ENCODE measurements around the gene ACAP2. TPM values are rescaled to one million over a fixed set of nuclear protein-coding genes. Genes with fewer than 3 reads are reported as not detected.
"Not testable (repeated sequence)": the region's sequence is repeated elsewhere in the genome, so short reads cannot be mapped to it uniquely, and the experiment has no call there.

Gene ACAP2
- total RNA-seq, 4 donors from 2014 or later = 13.2 to 27.6 (median 15.5) TPM

- in situ Hi-C loops (cut with MboI; ENCODE audit: low sequenced_read_pairs in 4 of 4) = loop anchor here in 1 of 4 donors (25.0 kb wide), 1 partner anchor 90 kb away; no protein-coding TSS in a partner anchor
- TF ChIP-seq POLR2A (IDR thresholded peaks at IDR 0.05) (no peak), CTCF (IDR thresholded peaks at IDR 0.05 in 4 of 5, conservative IDR thresholded peaks at IDR 0.05 in 1 of 5) (no peak)
- Histone ChIP-seq H3K36me3 (no peaks in the 10 kb centered on the region), H3K4me1 (peaks cover 19 to 21% of the 10 kb centered on the region in 2 donors), H3K9me3 (no peaks in the 10 kb centered on the region), H3K27ac (no peak overlapping the region), H3K27me3 (no peaks in the 10 kb centered on the region), H3K4me3 (no peak overlapping the region)
- DNase-seq (no peak), ATAC-seq (no peak)
- intact Hi-C loops (cut with DNase I; ENCODE audit: low total_unique reads) = no loop called here
These were observed 40.9 kb downstream of the ACAP2 start for GRCh38 chr3:195401943-195402342.

GRCh38 chr3:195398460-195398859 lies 44.4 kb downstream of the ACAP2 start:
- H3K9me3 ChIP-seq; H3K27ac ChIP-seq; in situ Hi-C loops (cut with MboI; ENCODE audit: low sequenced_read_pairs in 4 of 4); ATAC-seq; DNase-seq; intact Hi-C loops (cut with DNase I; ENCODE audit: low total_unique reads); H3K4me3 ChIP-seq; H3K36me3 ChIP-seq; H3K27me3 ChIP-seq: not testable (repeated sequence)
- H3K4me1 ChIP-seq = peaks cover 25 to 31% of the 10 kb centered on the region in 2 donors

- DNase-seq = no peak
- intact Hi-C loops (cut with DNase I; ENCODE audit: low total_unique reads) = no loop called here
- in situ Hi-C loops (cut with MboI; ENCODE audit: low sequenced_read_pairs in 4 of 4) = no loop called here
- Histone ChIP-seq H3K36me3 (no peaks in the 10 kb centered on the region), H3K27me3 (no peaks in the 10 kb centered on the region), H3K4me1 (peaks cover 25 to 31% of the 10 kb centered on the region in 2 donors), H3K4me3 (no peak overlapping the region), H3K9me3 (no peaks in the 10 kb centered on the region), H3K27ac (no peak overlapping the region)
- ATAC-seq = no peak
- TF ChIP-seq CTCF (IDR thresholded peaks at IDR 0.05 in 4 of 5, conservative IDR thresholded peaks at IDR 0.05 in 1 of 5) (no peak), POLR2A (IDR thresholded peaks at IDR 0.05) (no peak)
These were observed 45.3 kb downstream of the ACAP2 start for GRCh38 chr3:195397524-195397923.

GRCh38 chr3:195395208-195395816 lies 47.5 kb downstream of the ACAP2 start:
- ATAC-seq (no peak), DNase-seq (no peak)
- H3K4me3 ChIP-seq = no peak overlapping the region
- no peak overlapping the region for H3K27ac ChIP-seq
- in situ Hi-C loops (cut with MboI; ENCODE audit: low sequenced_read_pairs in 4 of 4) (no loop called here), intact Hi-C loops (cut with DNase I; ENCODE audit: low total_unique reads) (no loop called here)
- H3K27me3 ChIP-seq = no peaks in the 10 kb centered on the region
- H3K4me1 ChIP-seq = peaks cover 25 to 31% of the 10 kb centered on the region in 2 donors
- no peak for TF ChIP-seq POLR2A (IDR thresholded peaks at IDR 0.05)
- TF ChIP-seq CTCF (IDR thresholded peaks at IDR 0.05 in 4 of 5, conservative IDR thresholded peaks at IDR 0.05 in 1 of 5) = no peak
- H3K36me3 ChIP-seq = no peaks in the 10 kb centered on the region
- H3K9me3 ChIP-seq = no peaks in the 10 kb centered on the region

GRCh38 chr3:195394700-195395099 lies 48.1 kb downstream of the ACAP2 start:
- Histone ChIP-seq H3K4me3 (no peak overlapping the region), H3K27ac (peak overlapping the region in 1 of 4 donors; percentile 37), H3K4me1 (peaks cover 25 to 31% of the 10 kb centered on the region in 2 donors), H3K27me3 (no peaks in the 10 kb centered on the region), H3K36me3 (no peaks in the 10 kb centered on the region), H3K9me3 (no peaks in the 10 kb centered on the region)
- intact Hi-C loops (cut with DNase I; ENCODE audit: low total_unique reads) (no loop called here), in situ Hi-C loops (cut with MboI; ENCODE audit: low sequenced_read_pairs in 4 of 4) (no loop called here)
- DNase-seq (no peak), ATAC-seq (peak; percentile 51 to 52)
- TF ChIP-seq POLR2A (IDR thresholded peaks at IDR 0.05) (no peak), CTCF (IDR thresholded peaks at IDR 0.05 in 4 of 5, conservative IDR thresholded peaks at IDR 0.05 in 1 of 5) (no peak)
